ENCODE data around the gene PPP2R3C. TPM values are rescaled to one million over a fixed set of nuclear protein-coding genes. Genes with fewer than 3 reads are reported as not detected.
"Not testable (repeated sequence)": the region's sequence is repeated elsewhere in the genome, so short reads cannot be mapped to it uniquely, and the experiment has no call there.

PPP2R3C gene
- total RNA-seq, 1 donor: 51.1 TPM

DNA sequence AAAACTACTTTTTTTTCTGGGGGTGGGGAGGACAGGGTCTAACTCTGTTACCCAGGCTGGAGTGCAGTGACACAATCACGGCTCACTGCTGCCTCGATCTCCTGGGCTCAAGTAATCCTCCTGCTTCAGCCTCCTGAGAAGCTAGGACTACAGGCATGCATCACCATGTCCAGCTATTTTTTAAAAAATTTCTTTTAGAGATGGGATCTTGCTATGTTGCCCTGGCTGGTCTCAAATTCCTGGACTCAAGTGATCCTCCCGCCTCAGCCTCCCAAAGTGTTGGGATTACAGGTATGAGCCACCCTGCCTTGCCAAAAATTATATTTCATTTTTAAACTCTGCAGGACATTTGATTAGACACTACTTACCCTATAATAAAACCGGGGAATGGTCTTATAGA is 5.5 kb downstream of the PPP2R3C start:
- H3K4me3 ChIP-seq (ENCODE audit: low read depth, low read length): no peak overlapping the region
- DNase-seq (ENCODE audit: low read depth): no peak
- TF ChIP-seq, protein P1, sequence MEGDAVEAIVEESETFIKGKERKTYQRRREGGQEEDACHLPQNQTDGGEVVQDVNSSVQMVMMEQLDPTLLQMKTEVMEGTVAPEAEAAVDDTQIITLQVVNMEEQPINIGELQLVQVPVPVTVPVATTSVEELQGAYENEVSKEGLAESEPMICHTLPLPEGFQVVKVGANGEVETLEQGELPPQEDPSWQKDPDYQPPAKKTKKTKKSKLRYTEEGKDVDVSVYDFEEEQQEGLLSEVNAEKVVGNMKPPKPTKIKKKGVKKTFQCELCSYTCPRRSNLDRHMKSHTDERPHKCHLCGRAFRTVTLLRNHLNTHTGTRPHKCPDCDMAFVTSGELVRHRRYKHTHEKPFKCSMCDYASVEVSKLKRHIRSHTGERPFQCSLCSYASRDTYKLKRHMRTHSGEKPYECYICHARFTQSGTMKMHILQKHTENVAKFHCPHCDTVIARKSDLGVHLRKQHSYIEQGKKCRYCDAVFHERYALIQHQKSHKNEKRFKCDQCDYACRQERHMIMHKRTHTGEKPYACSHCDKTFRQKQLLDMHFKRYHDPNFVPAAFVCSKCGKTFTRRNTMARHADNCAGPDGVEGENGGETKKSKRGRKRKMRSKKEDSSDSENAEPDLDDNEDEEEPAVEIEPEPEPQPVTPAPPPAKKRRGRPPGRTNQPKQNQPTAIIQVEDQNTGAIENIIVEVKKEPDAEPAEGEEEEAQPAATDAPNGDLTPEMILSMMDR (IDR thresholded peaks at IDR 0.05; ENCODE audit: insufficient read depth, low read length): no peak

DNA sequence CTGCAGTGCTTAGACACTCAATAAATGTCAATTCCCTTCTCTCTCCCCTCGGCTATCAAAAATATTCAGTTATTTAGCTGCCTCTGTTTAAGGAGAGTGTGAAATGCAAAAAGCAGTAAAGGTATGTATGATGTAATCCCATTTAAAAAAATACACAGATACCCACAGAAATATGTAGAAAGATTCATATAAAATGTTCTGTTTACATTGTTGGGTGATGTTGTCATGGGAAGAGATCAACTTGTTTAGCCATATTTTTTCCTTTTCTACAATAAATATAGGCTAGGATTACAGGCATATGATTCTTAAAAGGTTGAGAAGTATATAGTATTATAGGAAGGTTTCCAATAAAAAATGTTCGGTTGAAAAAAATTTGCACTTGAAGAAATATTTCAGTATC is 7.8 kb downstream of the PPP2R3C start:
- no peak overlapping the region for H3K4me3 ChIP-seq (ENCODE audit: low read depth, low read length)
- TF ChIP-seq, protein P1 (IDR thresholded peaks at IDR 0.05; ENCODE audit: insufficient read depth, low read length): no peak
- DNase-seq (ENCODE audit: low read depth): no peak

DNA sequence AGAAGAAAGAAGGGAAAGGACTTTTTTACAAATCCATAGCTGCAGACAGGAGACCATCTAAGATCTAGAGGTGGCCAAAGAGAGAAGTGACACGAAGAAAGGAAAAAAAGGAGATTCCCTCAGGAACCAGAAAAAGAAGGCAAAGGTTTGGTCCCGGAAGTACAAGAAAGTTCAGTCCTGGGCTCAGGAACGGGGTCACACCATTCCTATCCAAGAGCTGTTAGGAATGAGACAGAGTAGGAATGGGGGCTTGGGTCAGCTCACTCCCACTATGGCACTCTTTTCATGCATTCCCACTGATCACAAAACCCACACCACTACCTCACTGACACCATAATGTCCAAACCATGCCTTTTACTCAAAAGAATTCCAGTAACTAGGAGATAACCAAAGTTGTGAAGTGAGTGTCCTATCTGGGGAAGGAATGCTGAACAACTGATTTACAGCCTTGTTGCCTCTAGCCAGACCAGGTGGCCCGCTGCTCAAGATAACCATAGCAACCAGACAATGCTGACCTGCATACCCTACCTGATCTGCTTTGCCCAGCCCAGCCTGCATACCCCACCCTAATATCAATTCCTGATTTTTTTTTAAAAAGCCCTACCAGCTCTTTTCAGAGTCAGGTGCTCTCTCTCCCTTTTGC is 8.4 kb downstream of the PPP2R3C start:
- no peak for DNase-seq (ENCODE audit: low read depth)
- TF ChIP-seq, protein P1 (IDR thresholded peaks at IDR 0.05; ENCODE audit: insufficient read depth, low read length): no peak
- no peak overlapping the region for H3K4me3 ChIP-seq (ENCODE audit: low read depth, low read length)

DNA sequence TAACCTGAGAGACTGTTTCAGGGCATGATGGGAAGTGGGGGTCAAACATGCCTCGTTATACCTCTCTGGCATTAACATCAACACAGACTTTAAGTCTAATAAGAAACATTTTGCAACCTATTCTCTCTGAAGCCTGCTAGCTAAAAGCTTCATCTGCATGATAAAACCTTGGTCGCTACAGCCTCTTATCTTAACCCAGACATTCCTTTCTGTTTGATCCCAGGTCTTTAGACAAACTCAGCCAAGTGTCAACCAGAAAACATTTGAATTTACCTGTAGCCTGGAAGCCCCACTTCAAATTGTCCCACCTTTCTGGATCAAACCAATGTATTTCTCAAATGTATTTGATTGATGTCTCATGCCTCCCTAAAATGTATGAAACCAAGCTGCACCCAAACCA is 9.1 kb downstream of the PPP2R3C start:
- no peak overlapping the region for H3K4me3 ChIP-seq (ENCODE audit: low read depth, low read length)
- TF ChIP-seq, protein P1 (IDR thresholded peaks at IDR 0.05; ENCODE audit: insufficient read depth, low read length): no peak
- DNase-seq (ENCODE audit: low read depth): no peak

DNA sequence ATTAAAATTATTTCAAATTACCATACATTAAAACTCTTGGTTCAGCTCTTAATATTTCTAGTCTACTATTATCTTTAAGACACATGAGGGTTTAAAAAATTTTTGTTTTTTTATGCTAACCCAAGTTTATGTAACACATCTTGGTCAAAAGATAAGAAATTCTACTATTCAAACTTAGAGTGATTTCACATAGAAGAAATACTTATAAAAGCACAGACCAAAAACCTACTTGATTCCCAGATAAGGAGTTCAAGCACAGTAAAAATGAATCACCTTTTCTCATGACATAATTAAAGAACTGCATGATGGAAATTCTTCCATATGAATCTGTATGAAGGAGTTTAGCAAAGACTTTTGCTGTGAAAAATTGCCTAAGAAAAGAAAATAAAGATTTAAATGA is 13.9 kb downstream of the PPP2R3C start:
- TF ChIP-seq, protein P1 (IDR thresholded peaks at IDR 0.05; ENCODE audit: insufficient read depth, low read length): no peak
- H3K4me3 ChIP-seq (ENCODE audit: low read depth, low read length): no peak overlapping the region
- no peak for DNase-seq (ENCODE audit: low read depth)

DNA sequence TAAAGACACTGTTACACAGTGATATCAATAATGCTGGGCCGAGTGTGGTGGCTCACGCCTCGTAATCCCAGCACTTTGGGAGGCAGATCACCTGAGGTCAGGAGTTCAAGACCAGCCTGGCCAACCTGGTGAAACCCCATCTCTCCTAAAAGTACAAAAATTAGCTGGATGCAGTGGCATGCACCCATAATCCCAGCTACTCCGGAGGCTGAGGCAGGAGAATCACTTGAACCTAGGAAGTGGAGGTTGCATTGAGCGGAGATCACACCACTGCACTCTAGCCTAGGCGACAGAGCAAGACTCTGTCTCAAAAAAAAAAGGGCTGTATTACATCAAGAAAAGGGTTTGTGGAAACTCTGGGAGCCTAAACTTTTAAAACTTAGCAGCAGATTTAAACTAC is 27.1 kb downstream of the PPP2R3C start:
- DNase-seq (ENCODE audit: low read depth); H3K4me3 ChIP-seq (ENCODE audit: low read depth, low read length): not testable (repeated sequence)

DNA sequence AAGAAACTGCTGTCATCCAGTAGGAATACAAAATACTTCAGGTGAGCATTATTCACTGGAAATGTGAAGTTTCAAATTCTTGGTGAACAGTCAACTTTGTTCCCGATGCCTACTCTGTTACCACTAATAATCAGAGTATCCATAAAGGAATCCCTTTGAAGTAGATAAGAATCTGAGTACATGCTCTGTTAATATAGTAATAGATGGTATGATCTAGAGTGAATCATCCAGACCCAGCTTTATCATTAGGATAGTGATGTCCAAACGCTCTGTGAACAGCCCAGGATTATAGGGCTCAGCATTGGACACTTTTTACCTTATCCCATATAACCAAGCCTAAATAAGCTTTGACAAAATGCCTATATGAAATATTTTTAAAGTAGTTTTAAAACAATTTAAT is 33.3 kb downstream of the PPP2R3C start:
- TF ChIP-seq, protein P1 (IDR thresholded peaks at IDR 0.05; ENCODE audit: insufficient read depth, low read length): no peak
- no peak overlapping the region for H3K4me3 ChIP-seq (ENCODE audit: low read depth, low read length)
- no peak for DNase-seq (ENCODE audit: low read depth)
